NOMO-1 (cell line): Measurements from ENCODE around the gene ALPG.
"Not testable (repeated sequence)": the region's sequence is repeated elsewhere in the genome, so short reads cannot be mapped to it uniquely, and the experiment has no call there.

ENCODE experiments used
- DNase-seq, 2 experiments: peaks; one replicate each; lab custom pipeline; 2025; ENCODE audit not compliant: unreplicated experiment in 2 of 2; lab: John Stamatoyannopoulos, UW

Gene ALPG

DNA sequence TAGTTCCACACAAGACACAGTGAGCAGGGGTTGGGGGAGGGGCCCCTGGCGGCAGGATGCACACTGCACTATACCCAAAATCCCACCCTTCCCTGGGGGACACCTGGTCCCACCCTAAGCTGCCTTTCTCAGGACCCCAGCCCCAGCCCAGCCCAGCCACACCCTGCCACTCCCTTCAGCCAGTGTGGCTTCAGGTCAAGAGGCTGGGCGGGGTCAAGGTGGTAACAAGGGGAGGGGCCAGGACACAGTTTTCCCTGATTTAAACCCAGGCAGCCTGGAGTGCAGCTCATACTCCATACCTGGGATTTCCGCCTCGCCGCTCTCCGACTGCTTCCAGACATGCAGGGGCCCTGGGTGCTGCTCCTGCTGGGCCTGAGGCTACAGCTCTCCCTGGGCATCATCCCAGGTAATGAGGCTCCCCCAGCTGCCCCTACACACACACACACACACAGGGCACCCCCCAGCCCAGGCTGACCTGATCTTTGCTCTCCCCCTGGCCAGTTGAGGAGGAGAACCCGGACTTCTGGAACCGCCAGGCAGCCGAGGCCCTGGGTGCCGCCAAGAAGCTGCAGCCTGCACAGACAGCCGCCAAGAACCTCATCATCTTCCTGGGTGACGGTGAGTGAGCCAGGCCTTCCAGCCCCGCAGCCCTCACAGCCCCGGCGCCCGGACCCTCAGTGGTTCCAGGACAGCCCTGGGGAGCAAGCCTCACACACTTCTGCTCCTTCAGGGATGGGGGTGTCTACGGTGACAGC lies at the start of gene ALPG:
Gene ALPG, plus strand, starts transcription at position 289 of the 755 bp plus-strand sequence. Its CDS starts 51 bp downstream, at position 340.
- no peak for DNase-seq

DNA sequence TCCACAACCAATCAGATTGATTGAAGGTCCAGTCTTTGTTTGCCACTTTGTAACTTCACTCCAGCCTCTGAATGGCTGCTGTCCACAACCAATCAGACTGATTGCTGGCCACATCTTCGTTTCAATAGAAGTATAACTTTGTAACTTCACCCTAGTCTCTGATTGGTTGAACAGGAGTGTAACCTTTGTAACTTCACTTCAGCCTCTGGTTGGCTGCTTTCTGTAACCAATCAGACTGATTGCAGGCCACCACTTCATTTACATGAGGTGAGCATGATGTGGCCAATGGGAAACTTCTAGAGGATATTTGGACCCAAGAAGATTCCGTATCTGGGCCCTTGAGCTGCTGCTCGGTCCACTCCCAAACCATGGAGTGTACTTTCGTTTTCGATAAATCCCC lies 45.0 kb upstream of the ALPG start:
- DNase-seq: no peak

DNA sequence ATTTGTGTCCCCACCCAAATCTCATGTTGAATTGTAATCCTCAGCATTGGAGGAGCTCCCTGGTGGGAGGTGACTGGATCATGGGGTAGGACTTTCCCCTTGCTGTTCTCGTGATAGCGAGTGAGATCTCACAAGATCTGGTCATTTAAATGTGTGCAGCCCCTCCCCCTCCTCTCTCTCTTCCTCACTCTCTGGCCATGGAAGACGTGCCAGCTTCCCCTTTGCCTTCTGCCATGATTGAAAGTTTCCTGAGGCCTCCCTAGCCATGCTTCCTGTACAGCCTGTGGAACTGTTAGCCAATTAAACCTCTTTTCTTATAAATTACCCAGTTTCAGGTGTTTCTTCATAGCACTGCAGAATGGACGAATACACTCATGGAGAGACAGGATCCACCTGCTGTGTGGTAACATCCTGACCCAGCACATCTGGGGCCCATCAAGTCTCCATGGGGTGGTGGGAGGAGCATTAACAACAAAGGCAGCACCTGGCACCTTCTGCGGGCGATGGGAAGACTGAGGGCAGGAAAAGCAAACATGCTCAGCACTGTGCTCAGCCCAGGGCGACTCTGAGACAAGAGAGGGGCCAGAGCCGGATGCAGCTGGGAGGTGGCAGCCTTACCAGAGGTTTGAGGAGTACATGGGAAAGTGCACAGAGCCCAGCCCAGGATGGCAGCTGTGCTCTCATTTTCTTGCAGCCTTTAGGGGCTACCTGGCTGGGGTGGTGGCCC lies 44.3 kb upstream of the ALPG start:
- DNase-seq: no peak

DNA sequence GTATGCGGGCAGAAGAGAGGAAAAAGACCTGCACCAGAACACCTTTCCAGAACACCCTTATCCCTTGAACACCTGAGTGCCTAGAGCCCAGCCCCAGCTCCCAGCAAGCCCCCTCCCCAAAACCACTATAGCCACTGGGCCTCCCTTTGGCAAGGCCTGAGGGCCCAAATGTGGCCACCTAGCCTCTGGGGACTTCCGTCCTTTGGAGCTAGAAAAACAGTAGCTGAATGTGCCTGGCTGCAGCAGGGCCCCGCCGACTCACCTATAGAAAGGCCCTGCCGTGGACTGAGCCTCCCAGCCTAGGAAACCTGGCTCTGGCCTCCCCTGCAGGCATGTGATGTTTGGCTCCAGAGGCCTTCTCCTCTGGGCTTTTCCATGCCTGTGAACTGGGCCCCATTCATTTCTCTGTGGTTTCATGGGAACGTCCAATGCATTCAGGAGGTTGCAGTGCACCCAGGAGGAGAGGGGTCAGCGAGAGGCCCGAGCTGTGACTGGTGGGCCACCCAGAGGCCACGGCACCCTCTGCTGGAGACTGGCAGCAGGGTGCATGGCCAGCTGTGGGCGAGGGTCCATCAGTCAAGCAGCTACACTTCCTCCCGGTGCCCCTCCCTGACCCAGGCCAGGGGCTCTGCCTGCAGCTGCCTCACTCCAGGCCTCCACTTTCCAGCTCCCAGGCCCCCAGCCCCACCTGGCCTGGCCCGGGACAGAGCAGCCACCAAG lies 43.4 kb upstream of the ALPG start:
- not testable (repeated sequence) for DNase-seq

DNA sequence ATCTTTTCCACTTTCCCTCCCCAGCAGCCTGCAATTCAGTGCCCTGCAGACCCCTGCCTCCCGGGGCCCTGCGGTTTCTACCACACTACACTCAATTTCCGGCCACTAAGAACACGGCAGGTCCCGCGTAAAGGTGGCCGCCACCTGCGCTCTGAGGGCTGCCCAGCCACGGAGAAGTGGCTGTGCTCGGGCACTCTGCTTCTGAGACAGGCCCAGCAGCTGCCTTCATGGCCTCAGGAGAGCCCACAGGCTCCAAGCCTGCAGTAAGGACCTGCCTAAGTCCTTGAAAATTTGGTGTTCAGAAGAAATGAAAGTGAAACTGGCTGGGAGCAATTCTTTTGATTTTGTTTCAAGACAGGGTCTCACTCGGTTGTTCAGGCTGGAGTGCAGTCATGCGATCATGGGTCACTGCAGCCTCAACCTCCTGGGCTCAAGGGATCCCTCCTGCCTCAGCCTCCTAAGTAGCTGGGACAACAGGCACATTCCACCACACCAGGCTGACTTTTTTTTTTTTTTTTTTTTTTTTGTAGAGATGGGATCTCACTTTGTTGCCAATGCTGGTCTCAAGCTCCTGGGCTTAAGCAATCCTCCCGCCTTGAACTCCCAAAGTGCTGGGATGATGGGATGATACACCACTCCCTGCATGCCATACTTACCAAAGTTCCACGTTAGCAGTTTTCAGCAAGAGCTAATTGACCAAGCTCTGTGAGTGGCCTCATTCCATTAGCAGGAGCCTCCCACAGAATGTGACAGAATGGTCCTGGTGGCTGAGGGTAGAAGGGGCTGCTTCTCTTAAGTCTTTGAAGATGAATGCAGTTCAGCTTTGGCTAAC lies 42.6 kb upstream of the ALPG start:
- no peak for DNase-seq

DNA sequence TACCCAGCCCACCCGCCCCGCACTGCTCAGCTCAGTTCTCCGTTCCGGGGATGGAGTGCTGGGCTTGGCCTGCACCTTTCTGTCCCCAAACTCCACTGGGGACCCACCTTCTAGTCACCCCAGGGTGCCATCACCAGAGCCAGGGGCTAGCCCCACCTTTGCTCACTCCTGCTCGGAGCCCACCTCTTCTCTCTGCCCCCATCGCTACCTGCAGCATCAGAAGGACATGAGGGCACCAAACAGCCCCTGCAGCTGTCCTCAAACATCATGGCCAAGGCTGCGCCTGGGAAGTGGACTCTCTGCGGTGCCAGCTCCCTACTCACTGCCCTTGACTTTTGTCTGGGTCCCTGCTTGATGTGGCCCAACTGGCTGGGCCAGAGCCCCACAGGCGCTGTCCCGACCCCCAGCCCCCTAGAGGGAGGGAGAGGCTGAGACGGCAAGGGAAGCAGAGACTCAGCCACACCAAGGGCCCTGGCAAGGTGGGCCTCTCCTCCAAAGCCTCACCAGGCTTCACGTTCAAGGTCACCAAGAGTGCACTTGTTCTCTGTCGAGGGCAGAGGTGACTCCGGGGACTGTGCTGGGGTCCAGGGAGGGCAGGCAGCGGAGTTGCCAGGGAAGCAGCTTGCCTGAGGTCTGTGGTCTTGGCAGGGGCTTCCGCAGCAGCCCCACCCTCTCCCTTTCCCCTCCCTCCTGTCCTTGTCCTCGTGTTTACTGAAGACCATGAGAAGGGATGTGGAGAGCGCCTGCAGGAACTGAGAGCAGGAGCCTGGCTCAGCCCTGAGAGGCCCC lies 41.6 kb upstream of the ALPG start:
- not testable (repeated sequence) for DNase-seq

DNA sequence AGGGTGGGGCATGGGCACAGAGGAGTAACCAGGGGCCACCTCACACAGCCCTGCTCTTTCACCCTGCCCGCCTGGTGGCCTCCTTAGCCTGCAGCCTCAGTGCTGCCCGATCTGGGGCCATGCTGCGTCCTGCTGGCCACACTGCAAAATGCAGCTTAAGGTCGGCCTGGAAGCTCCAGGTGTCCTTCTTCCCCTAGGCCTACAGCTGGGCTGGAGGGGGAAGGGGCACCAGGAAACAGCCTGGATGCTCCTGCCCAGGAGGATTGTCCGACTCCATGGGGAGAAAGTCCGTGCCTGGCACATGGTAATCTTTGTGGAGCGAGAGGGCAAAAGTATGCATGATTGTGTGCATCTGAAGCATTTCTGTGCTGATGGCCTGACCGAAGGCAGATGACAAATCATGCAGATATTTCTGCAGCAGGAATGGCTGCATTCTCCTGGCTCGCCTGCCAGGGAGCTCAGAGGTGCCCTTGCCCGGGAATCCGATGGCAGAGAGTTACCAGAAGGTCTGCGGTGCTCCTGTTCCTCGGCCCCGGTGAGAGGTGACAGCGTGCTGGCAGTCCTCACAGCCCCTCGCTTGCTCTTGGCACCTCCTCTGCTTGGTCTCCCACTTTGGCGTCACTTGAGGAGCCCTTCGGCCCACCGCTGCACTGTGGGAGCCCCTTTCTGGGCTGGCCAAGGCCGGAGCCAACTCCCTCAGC lies 40.9 kb upstream of the ALPG start:
- DNase-seq: no peak

DNA sequence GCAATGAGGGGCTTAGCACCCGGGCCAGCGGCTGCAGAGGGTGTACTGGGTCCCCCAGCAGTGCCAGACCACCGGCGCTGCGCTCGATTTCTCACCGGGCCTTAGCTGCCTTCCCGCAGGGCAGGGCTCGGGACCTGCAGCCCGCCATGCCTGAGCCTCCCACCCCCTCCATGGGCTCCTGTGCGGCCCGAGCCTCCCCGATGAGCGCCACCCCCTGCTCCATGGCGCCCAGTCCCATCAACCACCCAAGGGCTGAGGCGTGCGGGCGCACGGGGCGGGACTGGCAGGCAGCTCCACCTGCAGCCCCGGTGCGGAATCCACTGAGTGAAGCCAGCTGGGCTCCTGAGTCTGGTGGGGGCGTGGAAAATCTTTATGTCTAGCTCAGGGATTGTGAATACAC lies 40.2 kb upstream of the ALPG start:
- DNase-seq: not testable (repeated sequence)

DNA sequence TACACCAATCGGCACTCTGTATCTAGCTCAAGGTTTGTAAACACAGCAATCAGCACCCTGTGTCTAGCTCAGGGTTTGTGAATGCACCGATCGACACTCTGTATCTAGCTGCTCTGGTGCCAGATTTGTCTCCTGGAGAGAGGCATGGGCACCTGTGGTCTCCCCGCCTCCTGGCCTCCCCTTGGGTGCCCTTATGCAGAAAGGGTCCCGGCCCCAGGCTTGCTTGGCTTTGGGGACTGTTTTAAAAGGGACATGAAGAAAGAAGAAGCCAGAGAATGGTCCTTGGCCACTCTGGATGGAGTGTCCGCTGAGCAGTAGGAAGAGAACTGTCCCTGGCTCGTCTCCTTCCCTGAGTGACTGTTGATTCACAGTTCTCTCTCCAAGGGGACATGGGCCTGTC lies 39.6 kb upstream of the ALPG start:
- DNase-seq: no peak

DNA sequence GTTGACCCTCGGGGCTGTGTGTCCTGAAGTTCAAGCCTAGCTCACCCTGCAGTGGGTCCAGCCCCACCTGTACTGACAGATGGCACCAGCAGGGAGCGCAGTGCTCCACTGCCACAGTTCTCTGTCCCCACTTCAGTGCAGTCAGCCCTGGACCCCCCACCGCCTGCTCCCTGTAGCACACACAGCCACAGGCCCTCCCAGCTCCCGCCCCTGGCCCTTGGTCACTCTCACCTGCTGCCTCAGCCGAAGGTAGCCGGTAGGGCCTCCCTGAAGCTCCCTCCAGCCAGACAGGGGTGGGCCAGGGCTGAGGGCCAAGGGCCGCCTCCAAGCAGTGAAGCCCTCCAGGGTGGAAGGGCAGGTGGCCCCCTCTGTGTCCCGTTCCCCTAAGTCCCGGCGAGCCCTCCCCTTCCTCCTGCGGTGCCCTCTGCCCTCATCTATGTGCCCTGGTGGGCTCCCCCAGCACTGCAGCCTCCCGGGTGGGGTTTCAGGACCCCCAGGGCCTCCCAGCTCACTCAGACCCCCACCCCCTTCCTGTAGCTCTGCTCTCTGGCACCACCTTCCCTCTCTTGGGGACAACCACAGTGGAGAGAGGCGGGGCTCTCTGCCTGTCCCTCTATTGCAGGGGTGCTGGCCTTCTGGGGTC lies 38.9 kb upstream of the ALPG start:
- no peak for DNase-seq

DNA sequence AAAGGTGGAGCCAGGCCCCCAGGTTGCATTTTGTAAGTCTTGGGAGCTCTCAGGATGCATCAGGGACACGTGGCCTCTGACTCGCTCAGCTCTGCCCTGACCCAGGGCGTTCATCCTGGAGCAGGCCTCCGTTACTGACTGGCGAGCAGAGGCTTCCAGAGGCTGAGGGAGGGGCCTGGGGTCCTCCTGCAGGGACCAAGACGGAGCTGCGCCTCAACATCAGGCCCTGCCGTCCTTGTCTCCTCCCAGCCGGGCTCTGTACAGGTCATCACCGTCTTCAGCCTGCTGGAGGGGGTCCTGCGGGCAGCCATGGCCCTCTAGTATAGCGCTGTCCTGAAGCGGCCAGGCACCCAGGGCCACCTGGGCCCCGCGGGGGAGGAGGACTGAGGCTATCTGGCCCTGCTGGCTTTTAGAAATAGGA lies 38.3 kb upstream of the ALPG start:
- no peak for DNase-seq

DNA sequence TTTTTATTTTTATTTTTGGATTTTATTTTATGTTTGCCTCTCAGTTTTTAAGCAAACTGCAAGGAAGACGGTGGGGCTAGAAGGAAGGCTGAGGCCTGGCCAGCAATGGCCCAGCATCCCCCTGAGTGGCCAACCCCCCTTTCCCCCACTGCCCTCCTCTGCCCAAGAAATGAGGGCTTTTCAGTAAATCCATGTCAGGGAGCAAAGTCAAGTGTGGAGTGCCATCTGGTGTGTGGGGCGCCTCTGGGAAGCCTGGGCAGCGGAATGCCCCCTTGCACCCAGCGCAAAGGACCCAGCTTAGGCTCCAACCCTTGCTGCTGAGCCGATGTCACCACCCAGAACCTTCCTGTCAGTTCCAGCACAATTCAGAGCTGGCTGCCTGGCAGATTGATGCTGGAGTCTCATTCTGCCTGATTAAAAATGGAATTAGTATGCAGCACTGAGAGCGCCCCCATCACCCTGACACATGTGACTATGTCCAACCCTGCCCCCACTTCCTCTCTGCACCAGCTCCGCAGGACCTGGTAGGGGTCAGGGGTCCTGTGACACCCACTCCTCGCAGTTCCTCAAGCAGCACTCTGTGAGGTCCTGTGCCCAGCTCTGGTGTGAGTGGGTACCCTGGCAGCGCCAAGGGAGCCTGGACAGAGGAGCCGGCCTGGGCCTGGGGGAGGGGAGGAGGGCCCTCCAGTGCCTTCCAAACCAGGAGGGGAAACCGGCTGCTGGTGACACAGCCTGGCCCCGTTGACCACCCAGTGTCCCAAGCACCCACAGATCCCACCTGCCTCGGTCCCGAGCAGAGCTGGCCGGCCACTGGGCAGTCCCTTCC lies 37.3 kb upstream of the ALPG start:
- no peak for DNase-seq

DNA sequence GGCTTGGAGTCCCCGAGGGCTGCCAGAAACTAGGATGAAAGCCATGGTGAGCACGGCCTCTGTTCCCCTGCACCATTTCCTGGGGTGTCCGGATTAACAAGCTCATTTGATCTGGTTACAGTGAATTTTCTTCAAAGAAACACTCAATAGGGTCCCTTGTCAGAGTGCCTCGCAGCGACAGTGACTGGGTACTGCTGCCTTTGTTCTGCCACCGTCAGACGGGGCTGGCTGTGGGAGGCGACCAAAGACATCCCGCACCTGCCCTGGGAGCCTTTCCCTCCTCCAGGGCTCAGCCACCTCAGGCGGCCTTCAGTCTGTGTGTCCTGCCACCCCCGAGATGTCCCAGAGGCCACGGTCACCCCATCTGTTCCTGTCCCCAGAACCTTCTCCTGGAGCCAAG lies 36.6 kb upstream of the ALPG start:
- DNase-seq: not testable (repeated sequence)

DNA sequence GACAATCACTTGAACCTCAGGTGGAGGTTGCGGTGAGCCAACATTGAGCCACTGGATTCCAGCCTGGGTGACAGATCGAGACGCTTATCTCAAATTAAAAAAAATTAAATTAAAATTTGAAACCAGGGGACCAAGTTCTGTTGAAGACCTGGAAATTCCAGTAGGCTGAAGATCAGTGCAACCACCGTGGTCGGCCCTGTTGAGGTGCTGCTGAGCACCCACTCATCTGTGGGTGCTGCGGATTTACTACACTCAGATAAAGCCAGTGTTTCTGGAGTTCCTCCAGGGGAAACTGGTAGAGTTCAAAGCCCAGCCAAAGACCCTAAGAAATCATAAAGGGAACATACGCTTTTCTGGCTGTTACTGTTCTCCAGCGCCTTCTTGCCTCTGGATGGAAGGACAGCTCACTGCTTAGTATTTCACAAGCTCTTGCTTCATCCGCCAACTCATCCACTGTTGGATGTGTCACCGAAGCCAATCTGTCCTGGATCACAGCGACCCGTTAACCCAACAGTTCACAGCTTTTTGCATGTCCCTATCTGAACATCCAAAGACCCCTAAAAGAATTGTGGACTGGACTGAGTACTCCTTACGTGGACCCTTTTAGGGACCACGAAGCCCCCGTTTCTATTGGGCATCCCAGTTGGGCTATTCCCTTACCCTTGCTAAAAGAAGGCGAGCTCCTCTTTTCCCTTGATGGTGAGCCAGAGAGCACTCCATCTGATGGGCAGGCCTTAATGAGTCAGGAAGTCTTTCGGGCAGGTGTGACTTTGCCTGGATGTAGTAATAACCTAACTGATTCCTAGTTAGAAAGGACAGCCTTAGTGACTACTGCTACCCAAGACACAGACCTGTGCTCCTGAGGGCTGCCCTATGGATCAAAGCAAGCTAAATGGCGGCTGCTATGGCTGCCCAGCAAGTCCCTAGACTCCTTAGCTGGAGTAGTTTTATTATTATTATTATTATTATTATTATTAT lies 34.1 kb upstream of the ALPG start:
- DNase-seq: peak in 1 of 2 experiments; percentile 50

DNA sequence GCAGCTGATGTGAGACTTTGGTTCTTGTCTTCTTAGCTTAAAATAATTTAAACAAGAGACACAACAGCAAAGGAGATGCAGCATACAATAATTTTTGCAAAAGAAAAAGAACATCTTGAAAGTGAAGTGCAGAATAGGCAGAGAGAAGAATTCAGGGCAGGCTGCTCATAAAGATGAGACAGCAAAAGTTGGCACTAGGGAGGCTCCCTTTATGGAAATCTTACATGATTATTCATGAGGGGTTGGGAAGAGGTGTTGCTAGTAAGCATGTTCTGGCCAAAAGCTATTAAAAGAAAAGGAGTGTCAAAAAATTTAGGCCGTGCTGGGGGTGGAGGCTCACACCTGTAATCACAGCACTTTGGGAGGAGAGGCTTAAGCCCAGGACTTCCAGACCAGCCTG lies 32.3 kb upstream of the ALPG start:
- DNase-seq: no peak

DNA sequence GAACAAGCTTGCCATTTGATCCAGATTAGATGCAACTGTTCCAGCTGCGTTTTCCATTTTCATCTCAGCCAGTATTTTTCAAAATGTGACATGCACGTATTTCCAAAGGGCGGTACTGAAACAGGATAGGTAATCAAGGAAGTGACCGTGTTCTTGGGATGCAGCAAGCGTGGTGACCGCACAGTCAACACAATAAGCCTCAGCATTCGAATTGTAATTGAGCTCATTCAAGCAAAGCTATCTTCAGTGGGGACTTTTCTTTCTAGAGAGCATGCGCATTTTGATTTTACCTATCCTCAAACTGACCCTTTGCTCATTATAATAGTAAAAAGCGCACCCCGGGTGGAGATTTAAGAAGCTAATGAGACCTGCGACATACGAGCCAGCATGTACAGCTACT lies 31.5 kb upstream of the ALPG start:
- no peak for DNase-seq

DNA sequence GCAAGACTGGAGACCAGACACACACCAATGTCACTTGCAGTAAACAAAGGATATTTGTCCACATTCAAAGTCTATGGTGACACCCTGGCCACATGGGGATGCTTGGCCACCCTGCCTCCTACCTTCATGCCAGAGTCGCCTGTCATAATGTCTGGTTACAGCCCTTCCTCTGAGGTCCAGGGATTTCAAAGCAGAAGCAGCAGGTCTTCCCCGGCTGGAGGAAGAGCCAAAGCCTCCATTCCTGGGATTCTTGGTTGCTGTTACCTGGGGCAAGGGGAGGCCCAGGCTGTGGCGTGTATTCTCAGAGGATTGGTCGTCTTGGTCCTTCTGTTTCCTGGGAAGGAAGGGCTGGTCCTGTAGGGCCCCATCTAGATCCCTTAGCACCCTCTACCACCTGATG lies 30.4 kb upstream of the ALPG start:
- no peak for DNase-seq
